ENCODE results near the gene PPP1R15B. TPM values are rescaled to one million over a fixed set of nuclear protein-coding genes. Genes with fewer than 3 reads are reported as not detected.

Gene PPP1R15B
- total RNA-seq, 1 experiment from 2014 or later: 36.8 TPM

DNA sequence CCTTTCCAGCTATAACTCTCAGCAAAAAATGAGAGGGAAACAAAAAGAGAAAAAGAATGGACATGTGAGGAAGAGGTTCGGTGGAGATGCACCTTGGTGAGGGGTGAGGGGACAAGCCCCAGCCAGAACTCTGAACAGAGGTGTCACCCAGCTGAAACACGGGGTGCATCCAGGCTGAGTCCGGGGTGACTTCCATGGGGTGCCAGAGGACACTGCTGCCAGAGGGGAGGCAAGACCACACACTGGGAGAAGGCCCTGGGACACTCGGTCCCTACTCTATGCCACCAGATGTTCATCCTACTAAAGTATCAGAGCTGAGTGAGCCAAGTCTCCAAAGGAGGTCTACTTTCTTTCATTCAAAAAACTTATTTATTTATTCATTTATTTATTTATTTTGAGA, 36.1 kb upstream of the PPP1R15B start:
- Histone ChIP-seq H3K27me3 (no peaks in the 10 kb centered on the region), H3K4me3 (no peak overlapping the region), H3K36me3 (no peaks in the 10 kb centered on the region; the same call in 1 of the 2 replicates), H3K9me3 (no peaks in the 10 kb centered on the region)
- no peak for DNase-seq

GRCh38 chr1:204447190-204447589, 35.6 kb upstream of the PPP1R15B start:
- DNase-seq: no peak
- H3K4me3 ChIP-seq: no peak overlapping the region
- H3K27me3 ChIP-seq: no peaks in the 10 kb centered on the region
- no peaks in the 10 kb centered on the region for H3K9me3 ChIP-seq
- no peaks in the 10 kb centered on the region; the same call in 1 of the 2 replicates for H3K36me3 ChIP-seq

DNA sequence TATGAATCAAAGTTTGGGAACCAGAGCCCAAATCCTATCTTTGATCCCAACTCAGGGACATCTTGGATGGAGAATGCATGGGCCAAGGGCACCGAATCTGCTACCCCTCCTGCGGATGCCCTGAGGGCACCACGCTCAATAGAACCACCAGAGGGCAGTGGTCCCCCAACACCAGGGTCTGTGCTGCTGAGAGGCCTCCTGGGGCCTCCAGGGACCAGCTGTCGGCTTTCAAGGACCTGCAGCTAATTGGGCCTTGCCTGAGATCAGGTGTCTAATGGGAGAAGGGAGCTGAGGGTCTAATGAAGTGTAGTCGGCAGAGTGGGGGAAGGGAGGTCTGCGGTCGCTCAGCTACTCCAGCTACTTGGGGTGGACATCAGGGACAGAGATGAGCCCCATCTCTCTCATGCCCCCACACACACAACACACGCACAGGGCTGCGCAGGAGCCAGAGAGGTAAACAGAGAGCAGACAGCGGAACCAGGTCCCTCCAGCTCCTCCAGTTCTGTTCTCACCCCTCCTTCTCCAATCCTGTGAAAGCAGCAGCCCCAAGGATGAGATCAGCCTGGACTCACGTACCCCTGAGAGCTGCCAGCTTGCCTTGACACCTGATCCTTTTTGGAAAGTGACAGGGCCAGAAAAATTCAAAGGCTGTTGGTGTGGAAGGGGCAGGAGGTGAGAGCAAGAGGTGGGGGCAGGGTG, 34.9 kb upstream of the PPP1R15B start:
- peak; percentile 65 for DNase-seq

GRCh38 chr1:204445860-204446412, 34.3 kb upstream of the PPP1R15B start:
- DNase-seq: peak; percentile 39
- Histone ChIP-seq H3K36me3 (no peaks in the 10 kb centered on the region), H3K27me3 (no peaks in the 10 kb centered on the region), H3K9me3 (no peaks in the 10 kb centered on the region), H3K4me3 (no peak overlapping the region)

More for the DNA sequence above, 34.9 kb upstream of the PPP1R15B start:
- H3K36me3 ChIP-seq: no peaks in the 10 kb centered on the region; the same call in 1 of the 2 replicates
- H3K27me3 ChIP-seq: no peaks in the 10 kb centered on the region
- no peak overlapping the region for H3K4me3 ChIP-seq
- H3K9me3 ChIP-seq: no peaks in the 10 kb centered on the region

DNA sequence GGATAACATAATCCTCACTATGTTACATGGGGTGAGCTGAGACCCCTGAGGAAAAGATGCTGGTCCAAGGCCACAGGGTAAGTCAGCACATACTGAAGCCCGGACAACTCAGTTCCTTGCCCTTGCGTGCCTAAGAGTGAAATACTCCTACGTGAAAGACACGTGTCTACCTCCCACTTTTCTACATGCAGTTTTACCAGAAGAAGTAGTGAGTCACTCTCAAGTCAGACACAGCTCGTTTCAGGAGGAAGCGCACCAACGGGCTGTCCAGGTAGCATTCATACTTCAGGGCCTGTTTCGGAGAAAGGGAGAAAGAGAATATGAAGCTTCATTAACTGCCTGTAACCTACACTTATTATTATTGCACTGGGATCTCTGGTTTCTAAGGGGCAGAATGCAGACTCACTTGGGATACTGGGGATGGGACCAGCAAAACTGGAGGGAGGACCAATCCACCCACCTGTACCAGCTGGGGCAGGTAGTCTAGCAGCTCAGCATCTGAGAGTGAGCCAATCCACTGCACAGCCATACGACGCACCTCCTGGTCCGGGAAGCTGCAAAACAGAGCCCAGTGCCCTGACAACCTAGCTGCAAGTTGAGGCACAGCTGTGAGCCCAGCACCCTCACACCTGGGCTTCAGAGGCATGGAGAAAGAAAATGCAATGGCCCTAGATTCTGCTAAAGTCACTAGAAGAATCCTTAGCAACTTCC, 32.4 kb upstream of the PPP1R15B start:
- H3K9me3 ChIP-seq: no peaks in the 10 kb centered on the region; the same call in 1 of the 2 replicates
- no peak overlapping the region for H3K4me3 ChIP-seq
- H3K27me3 ChIP-seq: no peaks in the 10 kb centered on the region
- DNase-seq: no peak
- H3K36me3 ChIP-seq: no peaks in the 10 kb centered on the region

DNA sequence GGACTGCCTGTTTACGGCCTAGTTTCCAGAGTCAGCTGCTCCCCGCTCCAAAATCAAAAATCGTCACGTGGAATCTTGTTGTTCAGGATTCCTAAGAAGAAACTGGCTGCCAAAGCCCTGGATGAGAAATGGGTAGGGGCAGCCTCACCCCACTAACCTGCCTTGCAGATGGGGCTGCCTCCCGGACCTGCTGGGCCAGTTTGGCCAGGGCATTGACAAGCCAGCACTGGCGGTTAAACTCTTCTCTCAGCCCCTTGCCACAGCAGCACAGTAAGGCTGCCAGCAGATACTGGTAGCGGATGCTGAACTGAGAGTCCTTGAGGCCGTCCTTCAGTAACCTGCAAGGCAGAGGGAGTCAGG, 31.6 kb upstream of the PPP1R15B start:
- no peaks in the 10 kb centered on the region for H3K27me3 ChIP-seq
- no peaks in the 10 kb centered on the region for H3K36me3 ChIP-seq
- no peaks in the 10 kb centered on the region; the same call in 1 of the 2 replicates for H3K9me3 ChIP-seq
- no peak for DNase-seq
- no peak overlapping the region for H3K4me3 ChIP-seq

DNA sequence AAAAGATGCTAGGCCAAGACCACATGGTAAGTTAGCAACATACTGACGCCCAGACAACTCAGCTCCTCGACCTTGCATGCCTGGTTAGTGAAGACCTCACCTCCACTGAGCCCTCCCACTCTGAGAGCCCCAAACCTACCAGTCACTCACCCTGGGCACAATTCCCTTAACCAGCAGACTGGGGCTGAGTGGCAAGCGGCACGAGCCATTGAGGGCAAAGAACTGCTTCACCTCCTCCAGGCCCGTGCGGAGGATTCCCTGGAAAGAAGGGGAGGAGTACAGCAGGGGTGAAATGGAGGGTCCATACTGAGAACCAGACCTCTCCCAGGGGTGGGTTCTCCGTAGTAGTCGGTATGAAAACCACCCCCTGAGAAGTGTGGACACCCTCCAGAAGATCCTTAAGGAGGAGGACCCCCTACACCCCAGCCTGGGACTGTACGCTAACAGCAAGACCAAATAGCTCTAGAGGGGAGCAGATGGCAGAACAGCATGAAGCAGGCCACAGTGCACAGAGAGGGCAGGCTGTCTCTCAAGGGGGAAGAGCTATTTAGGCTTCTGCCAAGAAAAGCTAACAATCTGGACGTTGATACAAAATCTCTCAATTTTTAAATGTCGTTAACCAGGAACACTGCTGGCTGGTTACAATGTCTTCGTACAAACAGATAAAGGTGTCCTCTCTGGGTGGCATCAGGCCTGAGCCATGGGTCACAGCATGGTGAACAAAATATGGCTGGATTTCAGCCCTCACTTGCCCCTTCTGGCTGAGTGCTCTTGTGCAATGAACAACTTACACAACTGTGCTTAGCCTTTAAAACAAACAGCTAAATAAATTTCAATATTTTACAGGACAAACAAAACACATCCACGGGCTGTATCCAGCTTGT, 31.0 kb upstream of the PPP1R15B start:
- no peak for DNase-seq
- no peak overlapping the region for H3K4me3 ChIP-seq
- no peaks in the 10 kb centered on the region for H3K27me3 ChIP-seq
- no peaks in the 10 kb centered on the region for H3K36me3 ChIP-seq
- H3K9me3 ChIP-seq: no peaks in the 10 kb centered on the region; the same call in 1 of the 2 replicates

GRCh38 chr1:204441558-204441957, 29.9 kb upstream of the PPP1R15B start:
- H3K9me3 ChIP-seq: no peaks in the 10 kb centered on the region; the same call in 1 of the 2 replicates
- H3K27me3 ChIP-seq: no peaks in the 10 kb centered on the region
- H3K4me3 ChIP-seq: no peak overlapping the region
- DNase-seq: no peak
- no peaks in the 10 kb centered on the region for H3K36me3 ChIP-seq

DNA sequence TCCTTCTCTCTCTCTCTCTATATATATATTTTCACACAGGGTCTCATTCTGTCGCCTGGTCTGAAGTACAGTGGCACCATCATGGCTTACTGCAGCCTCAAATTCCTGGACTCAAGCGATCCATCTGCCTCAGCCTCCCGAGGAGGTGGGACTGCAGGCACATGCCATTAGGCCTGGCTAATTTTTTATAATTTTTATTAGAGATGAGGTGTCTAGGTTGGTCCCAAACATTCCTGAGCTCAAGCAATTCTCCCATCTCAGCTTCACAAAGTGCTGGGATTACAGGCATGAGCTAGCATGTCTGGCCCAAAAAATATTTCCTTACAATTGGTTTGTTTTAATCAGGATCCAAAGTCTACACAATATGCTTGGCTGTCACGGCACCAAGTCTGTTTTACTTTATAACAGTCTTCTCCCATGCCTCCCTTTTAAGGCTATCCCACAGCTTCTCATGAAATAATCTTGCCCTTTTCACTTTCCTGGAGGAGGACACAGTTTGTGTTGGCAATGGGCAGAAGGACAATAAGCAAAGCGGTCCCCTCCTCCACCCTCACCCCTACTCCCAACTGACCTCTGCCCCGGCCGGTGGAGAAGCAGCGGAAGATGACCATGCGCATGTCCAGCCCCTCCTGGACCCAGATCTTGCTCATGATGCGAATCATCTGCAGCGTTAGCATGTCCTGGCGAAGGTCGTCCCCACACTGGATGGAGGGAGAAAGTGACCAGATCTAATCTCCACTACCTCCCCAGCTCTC, 28.2 kb upstream of the PPP1R15B start:
- no peak overlapping the region for H3K4me3 ChIP-seq
- no peaks in the 10 kb centered on the region; the same call in 1 of the 2 replicates for H3K9me3 ChIP-seq
- H3K27me3 ChIP-seq: no peaks in the 10 kb centered on the region
- no peak for DNase-seq
- no peaks in the 10 kb centered on the region for H3K36me3 ChIP-seq

- Histone ChIP-seq H3K27me3 (no peaks in the 10 kb centered on the region), H3K4me3 (no peak overlapping the region), H3K9me3 (no peaks in the 10 kb centered on the region; the same call in 1 of the 2 replicates), H3K36me3 (no peaks in the 10 kb centered on the region; the same call in 1 of the 2 replicates)
- peak; percentile 96 for DNase-seq
These were observed 27.0 kb upstream of the PPP1R15B start for GRCh38 chr1:204438628-204439027.

DNA sequence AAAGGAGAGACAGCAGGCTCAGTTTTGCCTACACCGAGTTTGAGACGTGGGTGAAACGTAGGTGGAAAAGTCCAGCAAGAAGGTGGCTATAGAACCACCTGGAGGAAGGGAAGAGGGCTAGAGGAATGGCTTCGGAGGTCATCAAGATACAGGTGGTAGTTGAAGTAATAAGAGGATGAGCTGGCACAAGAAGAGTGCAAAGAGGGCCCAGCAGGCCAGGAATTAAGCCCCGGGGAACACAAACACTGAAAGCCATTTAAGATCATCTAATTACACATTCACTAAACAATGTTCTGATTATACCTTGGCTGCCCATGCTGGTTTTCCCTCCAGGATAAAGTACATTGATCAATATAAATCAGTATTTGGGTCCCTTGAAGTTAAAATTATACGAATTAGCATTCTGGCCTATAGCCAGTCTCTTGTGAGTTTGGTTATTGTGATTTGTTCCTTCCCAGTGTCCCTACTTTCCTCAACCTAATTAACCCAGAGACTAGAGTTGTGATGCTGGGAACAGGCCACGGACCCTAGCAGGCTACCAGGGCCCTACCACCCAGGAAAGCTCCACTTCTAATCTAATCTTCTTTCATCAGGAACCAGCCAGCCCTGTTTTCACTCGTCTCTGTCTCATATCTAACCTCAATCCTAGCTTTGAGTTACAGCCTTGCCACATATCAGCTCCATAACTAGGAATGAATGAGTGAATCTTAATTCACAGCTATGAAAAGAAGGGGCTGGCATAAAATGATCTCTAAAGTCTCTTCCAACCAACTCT, 26.4 kb upstream of the PPP1R15B start:
- DNase-seq: no peak
- Histone ChIP-seq H3K27me3 (no peaks in the 10 kb centered on the region), H3K36me3 (peaks cover 2% of the 10 kb centered on the region), H3K4me3 (no peak overlapping the region), H3K9me3 (no peaks in the 10 kb centered on the region; the same call in 1 of the 2 replicates)

DNA sequence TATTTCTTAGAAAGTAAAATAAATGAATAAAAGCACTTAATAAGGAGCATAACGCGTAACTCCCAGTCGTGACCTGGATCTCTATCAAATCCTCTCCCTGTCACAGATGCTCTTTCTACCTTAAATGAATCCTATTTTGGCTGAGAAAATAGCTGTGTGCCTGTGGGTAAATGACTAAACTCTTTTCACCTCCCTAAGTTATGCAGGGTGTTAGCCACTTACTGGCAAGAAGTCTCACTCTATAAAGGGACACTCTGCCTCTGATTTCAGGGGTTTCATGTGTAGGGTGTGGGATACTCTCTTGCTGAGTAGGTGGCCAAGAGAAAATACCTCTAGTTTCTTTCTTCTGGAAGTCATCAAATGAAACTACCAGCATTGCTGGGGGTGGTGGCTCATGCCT, 24.3 kb upstream of the PPP1R15B start:
- Histone ChIP-seq H3K36me3 (peaks cover 5% of the 10 kb centered on the region), H3K27me3 (no peaks in the 10 kb centered on the region), H3K4me3 (no peak overlapping the region), H3K9me3 (no peaks in the 10 kb centered on the region; the same call in 1 of the 2 replicates)
- DNase-seq: no peak

DNA sequence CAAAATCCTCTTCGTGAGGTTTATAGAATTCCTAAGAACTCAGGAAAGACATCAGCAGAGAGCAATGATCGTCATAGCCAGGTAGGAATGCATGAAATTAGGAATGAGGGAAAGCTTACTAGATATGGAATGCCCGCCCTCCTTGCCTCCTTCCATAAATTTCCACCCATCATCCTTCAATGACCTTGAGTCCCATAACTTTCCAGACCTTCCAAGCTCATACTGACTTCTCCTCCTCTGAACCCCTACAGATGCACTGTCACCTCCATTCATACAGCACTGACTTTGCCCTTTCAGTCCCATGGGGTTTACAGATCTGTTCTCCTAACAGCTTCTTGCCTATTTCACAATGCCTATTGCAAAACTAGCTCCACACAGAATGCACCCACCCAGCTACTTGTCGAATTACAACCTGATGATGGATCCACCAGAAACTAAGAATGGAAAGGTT, 23.8 kb upstream of the PPP1R15B start:
- Histone ChIP-seq H3K4me3 (no peak overlapping the region), H3K27me3 (no peaks in the 10 kb centered on the region)
- DNase-seq: no peak

DNA sequence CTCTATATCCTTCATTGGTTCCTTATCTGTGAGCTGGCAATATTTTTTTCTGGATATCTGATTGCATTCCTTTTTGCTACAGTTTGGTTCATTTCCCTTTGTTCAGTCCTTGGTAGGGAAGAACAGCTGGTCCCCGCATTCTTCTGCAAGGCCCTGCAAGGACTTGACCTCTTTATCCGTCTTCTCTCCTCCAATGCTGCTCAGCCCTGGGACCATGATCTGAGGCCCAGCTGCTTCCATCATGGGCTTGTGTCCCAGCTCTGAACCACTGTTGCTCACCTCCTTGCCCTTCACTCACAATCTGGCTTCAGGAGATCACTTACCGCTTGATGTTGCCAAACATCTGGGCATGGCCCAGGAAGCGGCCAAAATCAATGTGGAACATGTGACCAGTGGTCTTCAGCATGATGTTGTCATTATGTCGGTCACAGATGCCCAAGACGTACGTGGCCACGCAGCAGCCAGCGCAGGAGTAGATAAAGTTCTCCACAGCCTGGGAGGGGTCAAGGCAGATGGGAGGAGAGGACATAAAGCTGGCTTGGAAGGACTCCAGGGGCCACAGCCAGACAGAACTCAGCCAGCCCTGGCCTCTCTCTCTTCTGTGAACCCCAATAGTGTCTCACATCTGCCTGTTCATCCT, 22.6 kb upstream of the PPP1R15B start:
- H3K4me3 ChIP-seq: no peak overlapping the region
- peaks cover 7% of the 10 kb centered on the region for H3K36me3 ChIP-seq
- no peak for DNase-seq
- H3K9me3 ChIP-seq: no peaks in the 10 kb centered on the region; the same call in 1 of the 2 replicates
- no peaks in the 10 kb centered on the region for H3K27me3 ChIP-seq

More for the DNA sequence above, 23.8 kb upstream of the PPP1R15B start:
- Histone ChIP-seq H3K9me3 (no peaks in the 10 kb centered on the region; the same call in 1 of the 2 replicates), H3K36me3 (peaks cover 7% of the 10 kb centered on the region)

GRCh38 chr1:204432708-204433107, 21.1 kb upstream of the PPP1R15B start:
- no peaks in the 10 kb centered on the region for H3K27me3 ChIP-seq
- DNase-seq: no peak
- H3K36me3 ChIP-seq: peaks cover 7% of the 10 kb centered on the region
- H3K4me3 ChIP-seq: no peak overlapping the region
- H3K9me3 ChIP-seq: no peaks in the 10 kb centered on the region
